Islet of Langerhans (tissue), 1 donor: ENCODE data around the gene DNAH11.
"Not testable (repeated sequence)": the region's sequence is repeated elsewhere in the genome, so short reads cannot be mapped to it uniquely, and the experiment has no call there.

Experiments used
- FAIRE-seq: peaks from one replicate; lab custom pipeline; 2011; peaks lifted over from hg19 to GRCh38; lab: Jason Lieb, UNC

DNAH11 gene, protein sequence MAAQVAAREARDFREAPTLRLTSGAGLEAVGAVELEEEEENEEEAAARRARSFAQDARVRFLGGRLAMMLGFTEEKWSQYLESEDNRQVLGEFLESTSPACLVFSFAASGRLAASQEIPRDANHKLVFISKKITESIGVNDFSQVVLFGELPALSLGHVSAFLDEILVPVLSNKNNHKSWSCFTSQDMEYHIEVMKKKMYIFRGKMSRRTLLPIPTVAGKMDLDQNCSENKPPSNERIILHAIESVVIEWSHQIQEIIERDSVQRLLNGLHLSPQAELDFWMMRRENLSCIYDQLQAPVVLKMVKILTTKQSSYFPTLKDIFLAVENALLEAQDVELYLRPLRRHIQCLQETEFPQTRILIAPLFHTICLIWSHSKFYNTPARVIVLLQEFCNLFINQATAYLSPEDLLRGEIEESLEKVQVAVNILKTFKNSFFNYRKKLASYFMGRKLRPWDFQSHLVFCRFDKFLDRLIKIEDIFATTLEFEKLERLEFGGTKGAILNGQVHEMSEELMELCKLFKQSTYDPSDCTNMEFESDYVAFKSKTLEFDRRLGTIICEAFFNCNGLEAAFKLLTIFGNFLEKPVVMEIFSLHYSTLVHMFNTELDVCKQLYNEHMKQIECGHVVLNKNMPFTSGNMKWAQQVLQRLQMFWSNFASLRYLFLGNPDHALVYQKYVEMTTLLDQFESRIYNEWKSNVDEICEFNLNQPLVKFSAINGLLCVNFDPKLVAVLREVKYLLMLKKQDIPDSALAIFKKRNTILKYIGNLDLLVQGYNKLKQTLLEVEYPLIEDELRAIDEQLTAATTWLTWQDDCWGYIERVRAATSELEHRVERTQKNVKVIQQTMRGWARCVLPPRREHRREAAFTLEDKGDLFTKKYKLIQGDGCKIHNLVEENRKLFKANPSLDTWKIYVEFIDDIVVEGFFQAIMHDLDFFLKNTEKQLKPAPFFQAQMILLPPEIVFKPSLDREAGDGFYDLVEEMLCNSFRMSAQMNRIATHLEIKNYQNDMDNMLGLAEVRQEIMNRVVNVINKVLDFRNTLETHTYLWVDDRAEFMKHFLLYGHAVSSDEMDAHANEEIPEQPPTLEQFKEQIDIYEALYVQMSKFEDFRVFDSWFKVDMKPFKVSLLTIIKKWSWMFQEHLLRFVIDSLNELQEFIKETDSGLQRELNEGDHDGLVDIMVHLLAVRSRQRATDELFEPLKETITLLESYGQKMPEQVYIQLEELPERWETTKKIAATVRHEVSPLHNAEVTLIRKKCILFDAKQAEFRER (N-terminal part only)

GRCh38 chr7:21542891-21543527 is at the start of gene DNAH11:
Gene DNAH11, plus strand, starts transcription at chr7:21543039. Its CDS starts 207 bp downstream, at chr7:21543246.
- FAIRE-seq: no peak

DNA sequence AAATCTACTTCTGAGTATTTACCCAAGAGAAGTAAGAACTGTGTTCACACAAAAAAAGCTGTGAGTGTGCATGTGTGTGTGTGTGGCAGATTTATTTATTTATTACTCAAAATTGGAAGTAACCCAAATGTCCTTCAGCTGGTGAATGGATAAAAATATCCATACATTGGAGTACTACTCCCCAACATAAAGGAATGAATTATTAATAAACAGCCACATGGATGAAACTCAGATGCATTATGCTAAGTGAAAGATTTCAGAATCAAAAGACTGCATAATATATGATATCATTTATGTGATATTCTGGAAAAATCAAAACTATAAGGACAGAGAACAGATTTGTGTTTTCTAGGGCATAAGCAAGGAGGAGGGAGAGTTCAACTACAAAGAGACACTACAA is 47.1 kb upstream of the DNAH11 start:
- FAIRE-seq: no peak

DNA sequence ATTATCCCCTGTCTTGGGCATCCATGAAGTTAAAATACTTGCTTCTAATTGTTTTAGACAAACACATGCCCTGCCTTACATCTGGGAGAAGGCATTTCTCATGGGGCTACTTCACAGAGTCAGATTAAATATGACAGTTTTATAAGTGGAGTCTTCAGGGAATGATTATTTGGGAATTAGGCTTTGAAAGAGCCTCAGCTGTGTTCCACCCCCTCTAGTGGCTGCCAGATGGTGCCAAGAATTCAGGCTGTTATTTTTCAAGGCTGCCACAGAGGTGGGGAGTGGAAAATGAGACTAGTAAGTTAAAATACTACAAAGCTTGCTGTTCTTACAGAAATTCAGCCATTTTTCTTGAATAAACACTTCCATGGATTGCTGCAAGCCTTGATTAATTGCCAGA is 45.8 kb upstream of the DNAH11 start:
- FAIRE-seq: no peak

- FAIRE-seq: no peak
Observed at GRCh38 chr7:21500117-21500832, 42.6 kb upstream of the DNAH11 start.

DNA sequence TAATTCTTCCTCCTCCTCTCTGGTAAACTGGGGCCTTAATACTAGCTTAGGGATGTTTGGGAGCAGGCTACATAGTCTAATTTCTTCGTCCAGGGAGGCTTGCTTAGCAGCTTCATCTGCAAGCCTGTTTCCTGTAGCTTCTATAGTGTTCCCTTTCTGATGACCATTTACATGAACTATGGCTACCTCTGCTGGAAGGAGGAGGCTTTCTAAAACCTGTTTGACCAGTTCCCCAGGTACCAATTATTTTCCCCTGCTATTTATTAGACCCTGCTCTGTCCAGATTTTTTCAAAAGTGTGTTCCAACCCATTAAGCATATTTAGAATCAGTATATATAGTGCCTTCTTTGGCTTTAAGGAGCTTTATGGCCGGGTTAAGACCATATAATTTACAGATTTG is 38.8 kb upstream of the DNAH11 start:
- FAIRE-seq: no peak

GRCh38 chr7:21507627-21508343 is 35.1 kb upstream of the DNAH11 start:
- FAIRE-seq: no peak

DNA sequence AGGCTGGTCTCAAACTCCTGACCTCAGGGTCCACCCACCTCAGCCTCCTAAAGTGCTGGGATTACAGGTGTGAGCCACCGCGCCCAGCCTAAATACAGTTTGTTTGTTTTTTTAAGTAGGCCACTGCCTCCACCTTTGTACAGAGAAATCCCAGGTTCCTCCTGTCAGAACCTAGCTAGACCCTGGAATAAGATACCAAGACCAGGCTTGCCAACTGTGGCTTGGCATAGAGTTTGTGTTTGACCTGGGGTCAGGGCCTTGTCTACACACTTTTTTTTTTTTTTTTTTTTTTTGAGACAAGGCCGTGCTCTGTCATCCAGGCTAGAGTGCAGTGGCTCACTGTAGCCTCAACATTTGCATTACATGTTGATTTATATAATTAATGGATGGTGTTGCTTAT is 34.3 kb upstream of the DNAH11 start:
- FAIRE-seq: no peak

DNA sequence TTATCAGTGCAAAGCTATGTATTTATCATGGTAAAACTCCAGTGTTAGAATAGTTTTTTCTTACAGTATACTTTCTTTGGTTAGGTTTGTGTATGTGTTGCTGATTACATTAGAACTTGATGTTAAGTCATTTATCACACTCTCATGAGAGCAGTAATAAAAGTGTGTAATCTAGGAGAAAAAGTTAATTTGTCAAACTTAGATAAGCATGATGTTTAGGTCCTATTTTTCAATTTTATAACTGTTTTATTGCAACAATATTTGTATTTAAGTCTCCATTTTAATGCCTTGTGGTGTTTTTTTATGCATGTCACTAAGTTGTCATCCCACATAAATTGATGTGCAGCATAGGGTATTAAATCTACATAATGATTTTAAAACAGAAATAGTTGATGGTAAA is 28.8 kb upstream of the DNAH11 start:
- FAIRE-seq: no peak

GRCh38 chr7:21524680-21525079 is 18.2 kb upstream of the DNAH11 start:
- FAIRE-seq: no peak

DNA sequence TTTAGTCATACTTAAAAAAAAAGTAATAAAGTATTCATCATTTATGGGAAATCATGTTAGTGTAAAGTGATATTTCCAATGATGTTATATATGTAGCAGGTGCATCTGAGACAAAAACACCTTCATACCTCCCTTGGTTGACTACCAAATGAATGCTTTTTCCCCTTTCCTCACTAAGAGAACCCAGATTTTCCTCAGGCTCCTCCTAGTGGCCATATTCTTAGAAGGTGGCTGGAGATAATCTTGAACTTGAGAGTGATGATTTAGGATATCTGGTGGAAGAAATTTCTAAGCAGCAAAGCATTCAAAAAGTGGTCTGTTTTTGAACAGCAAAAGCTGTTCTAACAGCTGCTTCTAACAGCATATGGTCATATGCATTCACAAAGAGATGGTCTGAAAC is 16.8 kb upstream of the DNAH11 start:
- no peak for FAIRE-seq

GRCh38 chr7:21526448-21526847 is 16.4 kb upstream of the DNAH11 start:
- FAIRE-seq: no peak

DNA sequence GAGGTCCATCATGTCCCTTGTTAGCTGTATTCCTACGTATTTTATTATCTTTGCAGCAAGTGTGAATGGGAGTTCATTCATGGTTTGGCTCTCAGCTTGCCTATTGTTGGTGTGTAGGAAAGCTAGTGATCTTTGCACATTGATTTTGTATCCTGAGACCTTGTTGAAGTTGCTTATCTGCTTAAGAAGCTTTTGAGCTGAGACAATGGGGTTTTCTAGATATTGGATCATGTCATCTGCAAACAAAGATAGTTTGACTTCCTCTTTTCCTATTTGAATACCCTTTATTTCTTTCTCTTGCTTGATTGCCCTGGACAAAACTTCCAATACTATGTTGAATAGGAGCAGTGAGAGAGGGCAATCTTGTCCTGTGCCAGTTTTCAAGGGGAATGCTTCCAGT is 10.4 kb upstream of the DNAH11 start:
- FAIRE-seq: not testable (repeated sequence)

- not testable (repeated sequence) for FAIRE-seq
Observed at GRCh38 chr7:21533646-21534045, 9.2 kb upstream of the DNAH11 start.

DNA sequence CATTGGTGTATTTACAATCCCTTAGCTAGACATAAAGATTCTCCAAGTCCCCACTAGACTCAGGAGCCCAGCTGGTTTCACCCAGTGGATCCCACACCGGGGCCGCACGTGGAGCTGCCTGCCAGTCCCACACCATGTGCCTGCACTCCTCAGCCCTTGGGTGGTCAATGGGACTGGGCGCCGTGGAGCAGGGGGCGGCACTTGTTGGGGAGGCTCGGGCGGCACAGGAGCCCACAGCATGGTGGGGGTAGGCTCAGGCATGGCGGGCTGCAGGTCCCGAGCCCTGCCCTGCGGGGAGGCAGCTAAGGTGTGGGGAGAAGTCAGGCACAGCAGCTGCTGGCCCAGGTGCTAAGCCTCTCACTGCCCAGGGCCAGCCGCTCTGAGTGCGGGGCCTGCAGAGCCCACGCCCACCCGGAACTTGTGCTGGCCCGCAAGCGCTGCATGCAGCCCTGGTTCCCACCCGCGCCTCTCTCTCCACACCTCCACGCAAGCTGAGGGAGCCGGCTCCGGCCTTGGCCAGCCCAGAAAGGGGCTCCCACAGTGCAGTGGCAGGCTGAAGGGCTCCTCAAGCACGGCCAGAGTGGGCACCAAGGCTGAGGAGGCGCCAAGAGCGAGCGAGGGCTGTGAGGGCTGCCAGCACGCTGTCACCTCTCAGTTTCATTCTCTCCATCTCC is 6.3 kb upstream of the DNAH11 start:
- FAIRE-seq: not testable (repeated sequence)

GRCh38 chr7:21538936-21539495 is 3.8 kb upstream of the DNAH11 start:
- no peak for FAIRE-seq

GRCh38 chr7:21543528-21544302 is 876 bp downstream of the DNAH11 start:
- no peak for FAIRE-seq

DNA sequence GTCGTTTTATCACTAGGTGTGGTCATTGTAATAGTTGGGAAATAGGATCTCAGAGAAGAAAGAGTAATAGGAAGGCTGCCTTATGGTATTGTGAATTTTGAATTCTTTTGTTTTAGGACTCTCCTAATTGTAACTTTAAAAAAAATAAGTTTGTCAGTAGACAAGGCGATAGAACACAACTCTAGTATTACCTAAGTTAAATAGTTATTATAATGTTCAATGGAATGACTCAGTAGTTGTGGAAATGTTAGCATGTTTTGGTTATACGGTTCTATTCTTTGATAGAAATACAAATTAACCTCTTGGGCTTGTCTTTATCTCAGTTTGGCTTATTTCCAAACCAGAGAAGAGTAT is 1.4 kb downstream of the DNAH11 start:
- FAIRE-seq: no peak

DNA sequence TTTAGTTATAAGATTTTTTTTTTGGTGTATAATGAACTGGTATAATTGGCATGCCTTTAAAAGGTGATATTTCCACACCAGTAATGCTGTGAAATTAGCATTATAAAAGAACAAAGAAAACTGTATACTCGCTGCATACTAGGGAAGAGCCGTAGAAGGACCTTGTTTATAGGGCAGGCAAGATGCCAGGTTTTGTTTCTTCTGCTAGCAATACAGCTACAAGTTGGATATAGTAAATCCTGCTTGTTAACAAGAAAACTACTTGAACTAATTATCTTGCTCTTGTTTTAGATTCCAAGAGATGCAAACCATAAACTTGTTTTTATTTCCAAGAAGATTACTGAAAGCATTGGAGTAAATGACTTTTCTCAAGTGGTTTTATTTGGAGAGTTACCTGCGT is 1.9 kb downstream of the DNAH11 start:
- FAIRE-seq: no peak

DNA sequence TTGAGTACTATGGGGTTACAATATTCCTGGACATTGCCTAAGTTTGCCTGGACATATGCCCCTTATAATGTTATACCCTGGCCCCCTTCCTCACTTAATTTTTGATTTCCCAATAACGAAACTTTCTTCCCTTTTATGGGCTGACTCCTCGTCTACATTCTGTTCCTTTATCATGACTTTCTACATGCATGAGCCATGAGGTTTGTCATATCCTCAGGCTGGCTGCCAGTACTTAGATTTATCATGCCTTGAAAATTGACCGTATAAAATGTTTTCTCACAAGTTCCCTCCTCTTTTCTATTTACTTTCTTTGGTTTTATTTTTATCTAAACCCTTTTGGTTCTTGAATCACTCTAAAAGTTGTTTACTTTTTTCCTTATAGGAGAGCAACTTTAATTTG is 4.7 kb downstream of the DNAH11 start:
- FAIRE-seq: no peak
